Naive B cell (primary cell): ENCODE results near the gene FUS. TPM values are rescaled to one million over a fixed set of nuclear protein-coding genes. Genes with fewer than 3 reads are reported as not detected.

Source experiments
- ATAC-seq, 2 donors: fragments of 150-1000 bp; cut with Tn5 transposase; 2 replicates each; pipeline ENCODE4 v1.10.0; 2021; ENCODE audit warnings: low read depth in 2 of 2, mild to moderate bottlenecking in 2 of 2, moderate library complexity in 2 of 2
- DNase-seq: peaks from one replicate; pipeline ENCODE4 v3.0.0; 2022
- H3K27ac Mint-ChIP-seq, 6 donors: one replicate each; pipeline ENCODE4 v1.8.0; 2020 to 2022; ENCODE audit warnings: mild to moderate bottlenecking in 6 of 6, mixed read lengths in 6 of 6, moderate library complexity in 5 of 6, inconsistent platforms in 2 of 6
- H3K27me3 Mint-ChIP-seq, 3 donors: one replicate each; pipeline ENCODE4 v1.8.0; 2021 to 2022; ENCODE audit warnings: mixed read lengths in 3 of 3, mild to moderate bottlenecking in 1 of 3
- H3K36me3 Mint-ChIP-seq, 2 donors: one replicate each; pipeline ENCODE4 v1.8.0; 2020 to 2022; ENCODE audit warnings: mixed read lengths in 2 of 2, inconsistent platforms in 1 of 2, mild to moderate bottlenecking in 1 of 2
- H3K4me1 Mint-ChIP-seq, 3 donors: one replicate each; pipeline ENCODE4 v1.8.0; 2020 to 2022; ENCODE audit warnings: mixed read lengths in 3 of 3, inconsistent platforms in 1 of 3, mild to moderate bottlenecking in 1 of 3, moderate library complexity in 1 of 3
- H3K4me3 Mint-ChIP-seq, 8 donors: one replicate each; pipeline ENCODE4 v1.8.0; 2020 to 2022; ENCODE audit warnings: mild to moderate bottlenecking in 8 of 8, mixed read lengths in 8 of 8, moderate library complexity in 8 of 8, inconsistent platforms in 2 of 8
- H3K9me3 Mint-ChIP-seq, 7 donors: one replicate each; pipeline ENCODE4 v1.8.0; 2020 to 2022; ENCODE audit warnings: mixed read lengths in 7 of 7, mild to moderate bottlenecking in 5 of 7, inconsistent platforms in 2 of 7, moderate library complexity in 1 of 7
- polyA plus RNA-seq, 6 donors: library from polyadenylated mRNA; unstranded; fragments of 300-500 nt; fragmentation: Illumina TruSeq; gene quantifications; one replicate each; pipeline ENCODE4 v1.2.3, GENCODE V29; 2021; ENCODE audit warnings: low read depth in 6 of 6

FUS gene
- polyA plus RNA-seq, 6 donors from 2014 or later: 79.0 to 177 (median 145) TPM

DNA sequence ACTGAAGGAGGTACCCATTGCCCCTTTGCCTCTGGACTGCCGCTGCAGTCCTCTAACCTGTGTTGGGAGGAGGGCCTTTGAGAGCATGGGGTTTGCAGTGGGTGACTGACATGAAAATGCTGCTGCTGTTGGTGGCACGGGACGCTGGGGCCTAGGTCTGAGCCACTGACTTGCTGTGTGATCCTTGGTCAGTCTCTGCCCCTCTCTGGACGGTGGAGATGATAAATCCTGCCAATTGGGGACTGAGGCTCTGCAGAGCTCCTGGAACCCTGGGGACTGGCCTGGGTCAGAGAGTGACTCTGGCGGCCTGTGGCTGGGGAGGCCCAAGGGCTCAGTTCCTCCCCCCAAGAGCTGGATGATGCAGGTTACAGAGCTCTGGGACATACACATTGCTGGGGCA, 43.1 kb downstream of the FUS start:
- H3K4me1 Mint-ChIP-seq: peaks cover 4 to 6% (median 5%) of the 10 kb centered on the region in 3 donors
- no peak overlapping the region for H3K4me3 Mint-ChIP-seq
- H3K27ac Mint-ChIP-seq: no peak overlapping the region
- H3K36me3 Mint-ChIP-seq: peaks cover 0 to 8% of the 10 kb centered on the region in 2 donors
- no peaks in the 10 kb centered on the region for H3K9me3 Mint-ChIP-seq
- DNase-seq: no peak
- peaks cover 20 to 33% (median 31%) of the 10 kb centered on the region in 3 donors for H3K27me3 Mint-ChIP-seq
- ATAC-seq: no peak

DNA sequence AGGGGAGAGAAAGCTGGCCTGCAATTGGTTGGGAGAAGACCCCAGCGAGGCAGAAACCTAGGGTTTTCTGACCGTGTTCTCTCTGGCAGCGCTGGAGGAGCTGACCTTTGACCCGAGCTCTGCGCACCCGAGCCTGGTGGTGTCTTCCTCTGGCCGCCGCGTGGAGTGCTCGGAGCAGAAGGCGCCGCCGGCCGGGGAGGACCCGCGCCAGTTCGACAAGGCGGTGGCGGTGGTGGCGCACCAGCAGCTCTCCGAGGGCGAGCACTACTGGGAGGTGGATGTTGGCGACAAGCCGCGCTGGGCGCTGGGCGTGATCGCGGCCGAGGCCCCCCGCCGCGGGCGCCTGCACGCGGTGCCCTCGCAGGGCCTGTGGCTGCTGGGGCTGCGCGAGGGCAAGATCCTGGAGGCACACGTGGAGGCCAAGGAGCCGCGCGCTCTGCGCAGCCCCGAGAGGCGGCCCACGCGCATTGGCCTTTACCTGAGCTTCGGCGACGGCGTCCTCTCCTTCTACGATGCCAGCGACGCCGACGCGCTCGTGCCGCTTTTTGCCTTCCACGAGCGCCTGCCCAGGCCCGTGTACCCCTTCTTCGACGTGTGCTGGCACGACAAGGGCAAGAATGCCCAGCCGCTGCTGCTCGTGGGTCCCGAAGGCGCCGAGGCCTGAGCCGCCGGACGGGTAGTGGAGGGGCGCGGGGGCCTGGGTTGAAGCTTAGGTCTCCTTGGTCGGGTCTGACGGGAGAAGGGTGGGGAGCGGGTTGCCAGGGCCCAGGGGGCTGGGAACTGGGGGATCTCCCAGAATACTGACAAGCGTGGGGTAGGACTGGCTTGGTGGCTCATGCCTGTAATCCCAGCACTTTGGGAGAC, 44.4 kb downstream of the FUS start:
- Mint-ChIP-seq H3K27ac (no peak overlapping the region), H3K27me3 (peaks cover 19 to 26% (median 20%) of the 10 kb centered on the region in 3 donors)

DNA sequence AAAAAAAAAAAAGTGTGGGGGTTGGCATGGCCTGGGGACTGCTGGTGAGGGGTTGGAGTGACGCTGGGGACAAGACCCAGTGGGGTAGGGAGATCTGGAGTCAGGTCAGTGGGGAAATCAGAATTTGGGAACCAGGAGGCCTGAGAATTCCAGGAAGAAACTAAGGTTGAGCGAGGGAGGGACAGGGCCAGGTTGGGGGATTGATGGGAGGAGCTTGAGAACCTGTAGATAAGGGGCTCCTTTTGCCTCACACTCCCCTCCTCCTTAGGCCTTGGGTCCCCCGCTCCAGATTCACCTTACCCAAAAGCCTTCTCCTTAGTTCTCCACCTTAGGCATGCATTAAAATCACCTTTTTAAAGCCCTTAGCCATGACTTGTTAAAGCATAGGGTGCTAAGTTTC, 45.3 kb downstream of the FUS start:
- DNase-seq: no peak
- peaks cover 0 to 8% of the 10 kb centered on the region in 2 donors for H3K36me3 Mint-ChIP-seq
- peak overlapping the region in 1 of 6 donors; percentile 31 for H3K27ac Mint-ChIP-seq
- no peaks in the 10 kb centered on the region for H3K9me3 Mint-ChIP-seq
- H3K4me1 Mint-ChIP-seq: peaks cover 4 to 8% (median 5%) of the 10 kb centered on the region in 3 donors
- no peak for ATAC-seq
- H3K4me3 Mint-ChIP-seq: peak overlapping the region in 1 of 8 donors; percentile 61
- peaks cover 18 to 27% (median 19%) of the 10 kb centered on the region in 3 donors for H3K27me3 Mint-ChIP-seq

More for the DNA sequence above, 44.4 kb downstream of the FUS start:
- no peak for ATAC-seq
- no peak for DNase-seq
- peaks cover 0 to 8% of the 10 kb centered on the region in 2 donors for H3K36me3 Mint-ChIP-seq
- H3K4me3 Mint-ChIP-seq: no peak overlapping the region
- peaks cover 4 to 8% (median 5%) of the 10 kb centered on the region in 3 donors for H3K4me1 Mint-ChIP-seq
- H3K9me3 Mint-ChIP-seq: no peaks in the 10 kb centered on the region

DNA sequence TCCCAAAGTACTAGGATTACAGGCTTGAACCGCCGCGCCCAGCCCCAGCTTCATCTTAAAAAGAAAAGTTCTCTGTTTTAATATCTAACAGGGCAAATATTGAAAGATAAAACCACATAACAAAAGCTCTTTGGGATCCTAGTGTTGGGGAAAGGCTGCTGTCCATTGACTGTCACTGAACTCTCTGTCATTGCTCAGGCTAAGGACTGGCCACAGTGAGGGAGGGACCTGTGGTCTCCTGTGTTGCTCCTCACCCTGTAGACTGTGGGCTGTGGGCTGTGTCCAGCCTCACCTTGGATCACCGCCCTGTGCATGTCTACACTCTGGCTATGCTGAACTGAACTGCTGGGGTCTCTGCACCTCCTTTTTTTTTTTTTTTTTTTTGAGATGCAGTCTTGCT, 48.3 kb downstream of the FUS start:
- DNase-seq: no peak

DNA sequence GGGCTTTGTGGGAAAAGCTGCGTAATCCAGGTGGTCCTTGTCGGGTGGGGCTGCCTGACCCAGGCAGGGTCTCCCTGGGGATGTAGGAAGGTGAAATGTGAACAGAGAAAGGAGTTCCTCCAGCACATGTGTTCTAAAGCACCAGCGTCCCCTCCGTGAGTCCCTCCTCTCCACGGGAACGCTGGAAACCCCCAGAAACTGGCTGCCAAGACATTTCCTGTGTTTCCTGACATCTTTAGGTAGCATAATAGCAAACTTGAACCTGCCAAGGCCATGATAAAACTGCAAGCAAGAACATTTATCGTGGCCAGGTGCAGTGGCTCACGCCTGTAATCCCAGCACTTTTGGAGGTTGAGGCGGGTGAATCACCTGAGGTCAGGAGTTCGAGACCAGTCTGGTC, 49.6 kb downstream of the FUS start:
- Mint-ChIP-seq H3K9me3 (peaks cover 0 to 5% (median 0%) of the 10 kb centered on the region in 7 donors), H3K4me3 (no peak overlapping the region), H3K4me1 (peaks cover 0 to 4% (median 0%) of the 10 kb centered on the region in 3 donors), H3K27ac (no peak overlapping the region), H3K27me3 (peaks cover 0 to 11% (median 9%) of the 10 kb centered on the region in 3 donors), H3K36me3 (peaks cover 4 to 6% of the 10 kb centered on the region in 2 donors)
- ATAC-seq (no peak), DNase-seq (no peak)

More for the DNA sequence above, 48.3 kb downstream of the FUS start:
- no peaks in the 10 kb centered on the region for H3K36me3 Mint-ChIP-seq
- no peak overlapping the region for H3K4me3 Mint-ChIP-seq
- H3K9me3 Mint-ChIP-seq: no peaks in the 10 kb centered on the region
- ATAC-seq: no peak
- H3K27me3 Mint-ChIP-seq: peaks cover 0 to 11% (median 4%) of the 10 kb centered on the region in 3 donors
- H3K27ac Mint-ChIP-seq: no peak overlapping the region
- H3K4me1 Mint-ChIP-seq: peaks cover 0 to 4% (median 0%) of the 10 kb centered on the region in 3 donors

DNA sequence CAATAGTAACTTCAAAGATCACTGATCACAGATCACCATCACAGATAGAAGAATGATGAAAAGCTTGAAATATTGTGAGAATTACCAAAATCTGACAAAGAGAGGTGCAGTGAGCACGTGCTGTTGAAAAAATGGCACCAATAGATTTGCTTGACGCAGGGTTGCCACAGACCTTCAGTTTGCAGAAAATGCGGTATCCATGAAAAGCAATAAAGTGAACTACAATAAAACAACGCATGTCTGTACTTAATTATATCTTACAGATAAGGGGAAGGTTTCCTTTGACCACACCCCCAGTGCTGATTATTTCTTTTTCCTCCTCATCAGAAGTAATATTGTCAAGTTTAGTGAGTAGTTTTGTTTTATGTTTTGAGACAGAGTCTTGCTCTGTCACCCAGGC, 58.1 kb downstream of the FUS start:
- ATAC-seq: no peak
- H3K9me3 Mint-ChIP-seq: peaks cover 0 to 10% (median 2%) of the 10 kb centered on the region in 7 donors
- H3K4me1 Mint-ChIP-seq: peaks cover 0 to 9% (median 5%) of the 10 kb centered on the region in 3 donors
- peaks cover 4 to 10% of the 10 kb centered on the region in 2 donors for H3K36me3 Mint-ChIP-seq
- no peak for DNase-seq
- no peak overlapping the region for H3K27ac Mint-ChIP-seq
- no peak overlapping the region for H3K4me3 Mint-ChIP-seq
- peaks cover 7 to 21% (median 13%) of the 10 kb centered on the region in 3 donors for H3K27me3 Mint-ChIP-seq

Other genes with a start within 250 kb of the FUS start
- gene ORAI3, start 231.1 kb upstream of the FUS start, polyA plus RNA-seq: 10 to 100 TPM; 65.8 to 83.4 (median 78.3) TPM
- 1 to 10 TPM in 2 of 6 donors, under 1 TPM in 3, not detected in 1; 0.69 to 2.8 (median 0.85) TPM for gene SETD1A, start 222.4 kb upstream of the FUS start, polyA plus RNA-seq
- not detected for gene HSD3B7, start 194.9 kb upstream of the FUS start, polyA plus RNA-seq
- not detected for gene STX1B, start 169.5 kb upstream of the FUS start, polyA plus RNA-seq
- gene STX4, start 146.6 kb upstream of the FUS start, polyA plus RNA-seq: 10 to 100 TPM; 17.4 to 37.1 (median 28.6) TPM
- 1 to 10 TPM; 3.8 to 7.5 (median 5.9) TPM for gene ZNF668, start 105.9 kb upstream of the FUS start, polyA plus RNA-seq
- gene ZNF646, start 105.7 kb upstream of the FUS start, polyA plus RNA-seq: 10 to 100 TPM in 1 of 6 donors, 1 to 10 TPM in 5; 3.6 to 13.5 (median 6.1) TPM
- under 1 TPM in 4 of 6 donors, not detected in 2; 0.19 to 0.77 (median 0.50) TPM for gene PRSS53, start 91.2 kb upstream of the FUS start, polyA plus RNA-seq
- 10 to 100 TPM; 61.9 to 77.4 (median 66.6) TPM for gene VKORC1, start 85.3 kb upstream of the FUS start, polyA plus RNA-seq
- gene BCKDK, start 71.8 kb upstream of the FUS start, polyA plus RNA-seq: 10 to 100 TPM; 23.1 to 41.2 (median 27.3) TPM
- gene KAT8, start 62.5 kb upstream of the FUS start, polyA plus RNA-seq: 10 to 100 TPM; 39.0 to 68.1 (median 51.6) TPM
- gene PRSS8, start 44.4 kb upstream of the FUS start, polyA plus RNA-seq: under 1 TPM in 1 of 6 donors, not detected in 5; 0.40 TPM
- under 1 TPM in 4 of 6 donors, not detected in 2; 0.40 to 0.85 (median 0.64) TPM for gene PRSS36, start 30.1 kb upstream of the FUS start, polyA plus RNA-seq
- 10 to 100 TPM; 48.8 to 79.2 (median 68.8) TPM for gene PYCARD, start 22.6 kb downstream of the FUS start, polyA plus RNA-seq
- gene TRIM72, start 34.0 kb downstream of the FUS start, polyA plus RNA-seq: not detected
- not detected for gene PYDC1, start 37.0 kb downstream of the FUS start, polyA plus RNA-seq
- 1 to 10 TPM in 4 of 6 donors, under 1 TPM in 2; 0.27 to 4.4 (median 1.6) TPM for gene ITGAM, start 79.8 kb downstream of the FUS start, polyA plus RNA-seq
- gene ITGAX, start 175.0 kb downstream of the FUS start, polyA plus RNA-seq: 1 to 10 TPM in 2 of 6 donors, under 1 TPM in 2, not detected in 2; 0.57 to 1.1 (median 0.91) TPM
- gene ITGAD, start 213.2 kb downstream of the FUS start, polyA plus RNA-seq: not detected
- gene COX6A2, start 248.2 kb downstream of the FUS start, polyA plus RNA-seq: not detected